Measurements from ENCODE around the gene ARHGEF28.

Gene ARHGEF28

DNA sequence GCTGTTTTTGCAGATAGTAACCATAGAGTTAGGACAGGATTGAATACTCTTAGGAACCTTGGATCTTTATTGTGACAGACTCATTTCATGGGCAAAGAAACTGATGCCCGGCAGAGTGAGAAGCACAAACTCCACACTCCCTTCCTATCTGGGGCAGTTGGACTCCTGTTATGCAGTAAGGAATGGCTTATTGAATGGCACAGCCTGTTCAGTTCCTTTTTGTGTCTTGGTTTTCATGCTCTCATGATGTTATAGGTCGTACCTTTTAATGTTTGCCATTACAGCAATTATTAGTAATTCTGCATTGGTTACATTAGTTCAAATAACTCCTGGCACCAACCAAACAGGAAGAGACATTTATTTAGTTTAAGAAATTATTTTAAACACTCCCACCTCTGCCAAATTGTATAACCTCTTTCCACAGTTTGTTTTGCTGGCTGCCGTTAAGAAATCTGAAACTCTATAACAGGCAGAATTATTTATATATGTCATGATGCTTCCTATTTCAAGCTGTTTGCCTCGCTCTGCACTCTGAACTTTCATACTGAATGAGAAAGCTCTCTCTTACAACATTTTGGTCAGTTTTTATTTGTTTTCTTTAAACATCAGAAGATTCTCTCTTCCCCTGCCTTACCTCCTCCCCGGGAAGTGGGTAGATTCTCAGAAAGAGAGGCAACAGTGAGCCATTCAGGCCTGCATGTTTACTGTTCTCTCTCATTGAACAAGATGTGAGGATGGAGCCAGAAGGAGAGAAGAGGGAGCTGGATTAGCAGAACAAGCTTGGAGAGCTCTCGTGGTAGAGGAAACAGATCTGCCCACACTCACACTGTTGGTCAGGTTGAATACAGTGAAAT lies 144.4 kb downstream of the ARHGEF28 start:
- no peak for TF ChIP-seq JUND (IDR thresholded peaks at IDR 0.05; ENCODE audit: low read depth)
- in situ Hi-C loops (cut with HindIII; ENCODE audit: low pct_unique_long_range_greater_than_20kb, low sequenced_read_pairs) = no loop called here
- DNase-seq (ENCODE audit: low read depth in 1 of 2, low spot score in 1 of 2) = no peak

GRCh38 chr5:73774924-73775323 lies 148.9 kb downstream of the ARHGEF28 start:
- DNase-seq (ENCODE audit: low read depth in 1 of 2, low spot score in 1 of 2) = no peak
- in situ Hi-C loops (cut with HindIII; ENCODE audit: low pct_unique_long_range_greater_than_20kb, low sequenced_read_pairs) = no loop called here
- TF ChIP-seq JUND (IDR thresholded peaks at IDR 0.05; ENCODE audit: low read depth) = no peak

DNA sequence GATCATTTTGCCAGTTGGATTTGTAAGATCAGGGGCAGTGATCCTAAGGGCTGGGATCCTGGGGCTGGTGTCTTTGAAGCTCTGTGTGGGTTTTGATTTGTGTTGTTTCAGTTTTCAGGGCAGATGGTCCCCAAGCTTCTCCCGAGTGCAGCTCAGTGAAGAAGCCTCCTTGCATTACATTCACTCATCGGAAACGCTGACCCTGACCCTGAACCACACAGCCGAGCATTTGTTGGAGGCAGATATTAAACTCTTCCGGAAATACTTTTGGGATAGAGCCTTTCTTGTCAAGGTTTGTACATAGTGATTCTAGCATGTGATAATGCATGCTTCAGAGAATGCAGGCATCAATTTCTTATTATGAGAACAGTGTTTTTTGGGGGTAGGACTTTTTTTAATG lies 150.4 kb downstream of the ARHGEF28 start:
- in situ Hi-C loops (cut with HindIII; ENCODE audit: low pct_unique_long_range_greater_than_20kb, low sequenced_read_pairs) = no loop called here
- no peak for DNase-seq (ENCODE audit: low read depth in 1 of 2, low spot score in 1 of 2)
- no peak for TF ChIP-seq JUND (IDR thresholded peaks at IDR 0.05; ENCODE audit: low read depth)

DNA sequence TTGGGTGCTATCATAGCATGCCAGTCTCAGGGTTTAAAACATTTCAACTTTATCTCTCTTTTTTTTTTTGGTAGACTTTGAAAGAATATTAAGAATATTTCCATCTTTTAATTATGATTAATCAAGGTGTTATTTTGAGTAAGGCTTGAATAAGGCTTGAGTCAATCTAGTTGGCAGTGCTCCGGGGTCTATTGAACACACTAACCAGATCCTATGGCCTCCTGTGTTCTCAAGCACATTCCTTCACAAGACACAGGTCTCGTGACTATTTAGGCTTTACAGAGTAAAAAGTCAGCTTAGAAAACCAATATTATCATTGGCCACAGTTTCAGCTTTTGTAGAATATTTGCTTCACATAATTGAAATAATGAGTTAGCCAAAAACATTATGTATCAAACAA lies 151.2 kb downstream of the ARHGEF28 start:
- no peak for TF ChIP-seq JUND (IDR thresholded peaks at IDR 0.05; ENCODE audit: low read depth)
- DNase-seq (ENCODE audit: low read depth in 1 of 2, low spot score in 1 of 2) = no peak
- in situ Hi-C loops (cut with HindIII; ENCODE audit: low pct_unique_long_range_greater_than_20kb, low sequenced_read_pairs) = no loop called here

- TF ChIP-seq JUND (IDR thresholded peaks at IDR 0.05; ENCODE audit: low read depth) = no peak
- DNase-seq (ENCODE audit: low read depth in 1 of 2, low spot score in 1 of 2) = no peak
- in situ Hi-C loops (cut with HindIII; ENCODE audit: low pct_unique_long_range_greater_than_20kb, low sequenced_read_pairs) = no loop called here
Observed at GRCh38 chr5:73780302-73781080, 154.5 kb downstream of the ARHGEF28 start.

DNA sequence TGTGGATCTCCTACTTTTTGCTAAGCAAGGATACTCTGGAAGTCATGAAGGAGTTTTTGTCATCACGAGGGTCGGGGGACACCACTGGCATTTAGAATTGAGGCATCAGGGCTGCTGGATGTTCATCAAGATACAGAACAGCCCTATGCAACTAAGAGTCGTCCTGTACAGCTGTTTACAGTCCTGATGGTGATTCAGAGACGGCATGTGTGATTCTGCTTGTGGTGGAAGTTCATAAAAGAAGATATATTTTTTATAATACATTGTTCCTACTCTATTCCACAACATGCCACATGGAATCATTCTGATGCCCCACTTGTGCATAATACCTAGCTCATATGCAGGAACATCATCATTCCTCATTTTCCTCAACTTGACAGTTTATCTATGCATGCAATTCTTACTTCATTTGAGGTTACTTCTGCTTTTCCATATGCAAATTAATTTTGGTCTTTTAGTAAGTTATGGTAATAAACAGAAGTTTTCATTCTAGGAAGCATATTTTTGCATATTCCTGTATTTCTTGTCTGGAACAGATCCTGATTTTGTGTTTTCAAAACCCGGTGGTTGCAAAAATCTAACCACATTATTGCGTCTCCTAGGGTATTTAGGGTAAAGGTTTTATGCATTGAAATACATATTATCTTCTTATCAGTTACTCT lies 155.2 kb downstream of the ARHGEF28 start:
- no peak for DNase-seq (ENCODE audit: low read depth in 1 of 2, low spot score in 1 of 2)
- in situ Hi-C loops (cut with HindIII; ENCODE audit: low pct_unique_long_range_greater_than_20kb, low sequenced_read_pairs) = no loop called here
- no peak for TF ChIP-seq JUND (IDR thresholded peaks at IDR 0.05; ENCODE audit: low read depth)

GRCh38 chr5:73783828-73784227 lies 157.8 kb downstream of the ARHGEF28 start:
- no peak for TF ChIP-seq JUND (IDR thresholded peaks at IDR 0.05; ENCODE audit: low read depth)
- in situ Hi-C loops (cut with HindIII; ENCODE audit: low pct_unique_long_range_greater_than_20kb, low sequenced_read_pairs) = no loop called here
- DNase-seq (ENCODE audit: low read depth in 1 of 2, low spot score in 1 of 2) = no peak

- in situ Hi-C loops (cut with HindIII; ENCODE audit: low pct_unique_long_range_greater_than_20kb, low sequenced_read_pairs) = no loop called here
- no peak for DNase-seq (ENCODE audit: low read depth in 1 of 2, low spot score in 1 of 2)
- TF ChIP-seq JUND (IDR thresholded peaks at IDR 0.05; ENCODE audit: low read depth) = no peak
Observed at GRCh38 chr5:73786043-73786831, 160.2 kb downstream of the ARHGEF28 start.

DNA sequence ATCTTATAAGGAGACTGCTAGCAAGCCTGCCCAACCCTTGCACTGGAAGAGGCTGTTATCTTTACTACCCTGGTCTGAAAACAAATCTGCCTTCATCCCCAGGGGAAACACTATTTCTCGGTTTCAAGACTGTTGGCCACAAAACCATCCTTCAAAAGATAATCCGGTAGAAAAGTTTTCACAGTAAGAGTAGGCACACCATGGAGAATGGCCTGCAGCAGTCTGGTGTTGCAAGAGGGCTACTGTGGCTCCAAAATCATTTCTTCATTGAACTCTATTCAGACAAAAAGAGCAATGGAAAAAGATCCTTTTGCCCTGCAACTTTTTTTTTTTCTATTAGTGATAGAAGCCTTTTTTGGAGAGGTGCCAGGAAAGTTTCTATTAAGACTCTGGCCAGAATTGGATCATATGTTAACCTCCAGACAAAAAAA lies 163.9 kb downstream of the ARHGEF28 start:
- no peak for DNase-seq (ENCODE audit: low read depth in 1 of 2, low spot score in 1 of 2)
- in situ Hi-C loops (cut with HindIII; ENCODE audit: low pct_unique_long_range_greater_than_20kb, low sequenced_read_pairs) = no loop called here
- TF ChIP-seq JUND (IDR thresholded peaks at IDR 0.05; ENCODE audit: low read depth) = no peak

GRCh38 chr5:73791389-73791788 lies 165.4 kb downstream of the ARHGEF28 start:
- in situ Hi-C loops (cut with HindIII; ENCODE audit: low pct_unique_long_range_greater_than_20kb, low sequenced_read_pairs) = no loop called here
- no peak for TF ChIP-seq JUND (IDR thresholded peaks at IDR 0.05; ENCODE audit: low read depth)
- DNase-seq (ENCODE audit: low read depth in 1 of 2, low spot score in 1 of 2) = no peak

GRCh38 chr5:73792687-73793320 lies 166.8 kb downstream of the ARHGEF28 start:
- TF ChIP-seq JUND (IDR thresholded peaks at IDR 0.05; ENCODE audit: low read depth) = no peak
- DNase-seq (ENCODE audit: low read depth in 1 of 2, low spot score in 1 of 2) = peak; percentile 30 to 78
- in situ Hi-C loops (cut with HindIII; ENCODE audit: low pct_unique_long_range_greater_than_20kb, low sequenced_read_pairs) = no loop called here

- in situ Hi-C loops (cut with HindIII; ENCODE audit: low pct_unique_long_range_greater_than_20kb, low sequenced_read_pairs) = no loop called here
- DNase-seq (ENCODE audit: low read depth in 1 of 2, low spot score in 1 of 2) = no peak
- TF ChIP-seq JUND (IDR thresholded peaks at IDR 0.05; ENCODE audit: low read depth) = no peak
Observed at GRCh38 chr5:73793911-73794310, 167.9 kb downstream of the ARHGEF28 start.
